NCI-H2171 treated with DMSO at 0.1 percent for 48 hours (cell line): Measurements from ENCODE around the gene TAB2.
A peak's percentile ranks its signal among the peaks of the same experiment; 100 is the strongest.
"Not testable (repeated sequence)": the region's sequence is repeated elsewhere in the genome, so short reads cannot be mapped to it uniquely, and the experiment has no call there.

ENCODE experiments used
- DNase-seq: peaks from one replicate; lab custom pipeline; 2025; lab: John Stamatoyannopoulos, UW

The TAB2 gene

DNA sequence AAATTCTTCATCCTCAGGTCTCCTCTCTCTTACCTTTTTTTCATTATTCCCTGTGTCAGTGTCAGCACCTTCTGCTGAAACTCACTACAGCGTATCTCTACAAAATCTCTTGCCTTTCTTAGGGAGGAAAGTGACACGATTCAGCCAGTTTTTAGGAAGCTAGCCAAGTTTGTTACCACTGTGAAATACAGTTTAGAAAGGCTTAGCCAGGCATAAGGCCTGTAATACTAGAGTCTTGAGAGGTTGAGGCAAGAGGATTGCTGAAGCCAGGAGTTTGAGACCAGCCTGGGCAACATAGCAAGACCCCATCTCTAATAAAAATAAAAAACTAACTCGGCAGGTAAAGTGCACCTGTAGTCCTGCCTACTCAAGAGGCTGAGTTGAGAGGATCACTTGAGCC, 16.7 kb downstream of the TAB2 start:
- DNase-seq: no peak

DNA sequence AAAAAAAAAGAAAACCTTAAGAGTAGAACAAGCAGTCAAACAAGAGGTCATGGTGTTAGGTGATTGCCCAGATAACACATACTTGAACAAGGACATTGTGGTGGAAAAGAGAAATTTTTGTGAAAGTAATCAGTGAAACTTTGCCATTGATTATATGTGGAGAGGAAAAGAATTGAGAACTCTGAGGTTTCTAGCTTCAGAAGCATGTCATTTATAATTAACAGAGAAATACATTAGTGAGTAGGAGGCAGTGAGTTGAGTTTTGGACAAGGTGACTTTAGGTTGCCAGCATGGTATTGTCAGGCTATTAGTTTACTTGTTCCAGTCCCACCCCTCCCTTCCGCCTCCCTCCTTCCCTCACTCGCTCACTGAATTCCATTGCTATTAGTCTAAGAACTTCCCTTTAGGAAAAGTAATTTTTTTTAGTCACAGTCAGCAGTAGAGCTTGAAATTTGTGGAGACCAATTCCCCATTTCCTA, 17.2 kb downstream of the TAB2 start:
- no peak for DNase-seq

DNA sequence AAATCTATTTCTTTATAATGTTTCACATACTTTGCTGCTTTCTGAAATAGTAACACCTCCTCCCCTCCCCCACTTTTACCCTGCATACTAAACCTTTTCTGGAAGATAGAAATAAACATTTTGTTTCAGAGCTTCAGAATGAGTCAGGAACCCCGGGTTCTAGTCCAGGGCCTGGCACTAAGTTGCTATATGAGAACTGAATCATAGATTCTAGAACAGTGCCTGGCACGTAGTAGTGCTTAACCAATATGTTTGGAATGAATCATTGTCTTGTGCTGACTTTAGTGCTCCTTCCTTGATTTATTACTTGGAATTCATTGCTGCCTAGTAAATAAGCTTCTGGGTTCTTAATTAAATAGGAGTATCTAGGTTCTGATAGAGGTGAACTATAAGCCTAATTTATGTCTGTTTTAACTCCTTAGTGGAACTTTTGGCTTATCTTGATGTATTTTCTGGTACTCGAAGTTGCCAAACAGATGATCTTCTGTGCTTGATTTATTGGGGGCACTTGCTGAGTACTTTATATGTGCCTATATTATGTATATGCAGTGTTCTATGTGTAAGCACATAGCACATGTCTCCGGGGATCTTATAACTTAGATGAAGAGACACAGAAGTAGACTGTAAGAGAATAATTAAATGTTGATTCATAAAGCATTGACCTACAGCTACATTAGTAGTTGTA, 18.6 kb downstream of the TAB2 start:
- no peak for DNase-seq

DNA sequence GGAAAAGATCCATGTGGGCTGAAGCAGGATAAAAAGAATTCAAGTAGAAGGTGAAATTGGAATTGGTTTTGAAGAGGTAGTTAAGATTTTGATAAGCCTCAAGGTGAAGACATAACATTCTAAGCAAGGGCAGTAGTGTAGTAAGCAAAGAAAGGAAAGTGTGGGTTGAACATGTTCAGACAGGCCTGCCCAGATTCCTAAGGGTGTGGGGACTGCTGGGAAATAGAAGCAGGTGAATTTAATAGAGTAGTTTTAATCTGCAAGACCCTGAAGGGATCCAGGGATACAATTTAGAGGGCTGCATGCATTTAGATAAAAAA, 19.1 kb downstream of the TAB2 start:
- DNase-seq: peak; percentile 47

DNA sequence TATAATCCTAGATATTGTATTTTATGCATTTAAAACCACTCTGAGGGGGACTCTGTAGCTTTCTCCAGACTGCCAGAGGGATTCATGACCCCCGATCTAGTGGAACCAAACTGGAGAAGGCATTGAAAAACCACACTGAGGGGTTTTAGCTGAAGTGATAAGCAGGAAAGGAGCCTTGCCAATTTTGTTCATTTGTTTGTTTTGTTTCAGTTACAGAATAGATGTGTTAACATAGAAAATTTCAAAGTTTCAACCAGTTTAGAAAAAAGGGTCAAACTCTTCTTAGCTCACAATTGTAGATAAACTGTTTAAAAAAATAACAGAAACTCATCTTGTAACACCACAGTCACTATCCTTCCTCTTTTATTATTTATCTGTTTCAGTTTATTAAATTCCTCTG, 19.8 kb downstream of the TAB2 start:
- no peak for DNase-seq

DNA sequence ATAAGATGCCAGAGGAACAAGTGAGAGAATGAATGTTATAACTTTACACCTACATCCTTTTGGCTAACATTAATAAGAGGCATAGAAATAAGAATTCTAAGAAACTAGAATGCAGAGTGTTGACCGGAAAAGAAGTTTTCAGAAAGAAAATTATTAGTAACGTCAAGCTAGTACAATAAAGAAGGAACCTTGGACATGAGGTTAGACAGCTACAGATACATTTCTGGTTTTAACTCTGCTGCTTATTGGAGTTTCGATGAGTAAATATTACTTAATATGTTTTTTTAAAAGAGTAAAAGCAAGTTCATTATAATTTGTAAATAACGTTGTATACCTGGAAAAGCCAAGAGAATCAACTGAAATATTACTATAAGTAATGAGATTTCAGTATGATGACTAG, 22.7 kb downstream of the TAB2 start:
- no peak for DNase-seq

DNA sequence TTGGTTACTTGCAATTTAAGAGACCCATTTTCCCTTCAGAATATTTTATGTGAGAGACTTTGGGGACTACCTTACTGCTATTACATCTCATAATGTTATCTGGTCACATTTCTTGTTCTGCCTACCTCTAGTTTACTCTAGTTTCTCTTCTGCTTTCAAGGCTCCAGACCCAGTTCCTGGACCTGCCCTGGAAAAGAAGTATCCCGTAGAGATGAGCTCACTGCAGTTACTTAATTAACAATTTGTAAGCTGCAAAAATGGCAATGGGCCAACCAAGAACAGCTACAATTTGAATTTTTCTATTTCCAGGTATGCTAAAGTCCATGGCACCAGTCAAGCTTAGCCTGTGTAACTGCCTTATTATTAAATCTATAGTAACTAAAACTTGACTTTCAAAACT, 25.0 kb downstream of the TAB2 start:
- no peak for DNase-seq

DNA sequence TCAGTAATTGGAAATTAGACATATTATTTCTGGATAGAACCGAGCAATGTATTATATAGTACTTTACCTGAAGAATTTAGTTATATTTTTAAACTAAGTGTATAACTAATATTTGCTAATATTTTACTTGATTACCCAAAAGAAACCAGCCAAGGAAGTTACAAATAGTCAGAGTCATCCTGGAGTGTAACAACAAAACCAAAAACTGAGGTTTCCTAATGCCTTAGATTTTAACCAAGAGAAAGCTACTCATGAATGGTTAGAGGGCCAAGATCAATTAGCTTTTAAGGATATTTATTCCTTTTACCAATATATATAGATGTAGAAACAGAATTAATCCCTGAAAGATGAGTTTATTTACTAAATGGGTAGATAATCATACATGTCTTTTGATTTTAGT, 26.0 kb downstream of the TAB2 start:
- DNase-seq: no peak

DNA sequence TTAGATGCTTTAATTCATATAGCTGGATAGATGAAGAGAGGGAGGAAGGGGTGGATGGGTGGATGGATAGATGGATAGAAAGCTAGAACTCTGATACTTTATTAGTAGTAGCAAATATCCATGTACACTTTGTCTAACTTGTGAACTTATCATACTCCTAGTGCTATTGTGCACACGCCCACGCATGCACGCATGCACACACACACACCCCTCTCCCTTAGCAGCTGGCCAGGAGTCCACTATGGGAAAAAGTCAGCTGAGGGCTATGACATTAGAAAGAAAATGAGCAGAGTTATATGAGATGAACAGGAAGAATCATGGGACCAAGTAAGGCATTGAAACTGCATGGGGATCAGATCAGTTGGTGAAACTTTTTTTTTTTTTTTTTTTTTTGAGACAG, 28.6 kb downstream of the TAB2 start:
- no peak for DNase-seq

DNA sequence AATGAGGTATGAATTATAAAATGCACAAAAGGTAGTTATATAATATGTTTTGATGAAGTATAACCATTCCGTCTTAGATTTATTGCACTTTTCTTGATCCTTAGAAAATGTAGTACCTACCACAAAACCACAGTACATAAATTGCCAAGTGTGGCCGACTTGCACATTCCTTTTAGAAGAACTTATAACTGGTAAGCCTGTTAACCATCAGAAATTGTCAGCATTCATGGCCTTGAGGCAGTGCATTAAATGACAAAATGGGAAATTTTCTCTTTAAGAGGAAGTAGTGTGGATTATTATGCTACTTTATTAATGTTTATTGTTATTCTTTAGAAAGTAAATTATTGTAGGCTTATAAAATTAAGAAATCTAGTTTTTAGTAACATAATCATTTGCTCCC, 29.6 kb downstream of the TAB2 start:
- no peak for DNase-seq

DNA sequence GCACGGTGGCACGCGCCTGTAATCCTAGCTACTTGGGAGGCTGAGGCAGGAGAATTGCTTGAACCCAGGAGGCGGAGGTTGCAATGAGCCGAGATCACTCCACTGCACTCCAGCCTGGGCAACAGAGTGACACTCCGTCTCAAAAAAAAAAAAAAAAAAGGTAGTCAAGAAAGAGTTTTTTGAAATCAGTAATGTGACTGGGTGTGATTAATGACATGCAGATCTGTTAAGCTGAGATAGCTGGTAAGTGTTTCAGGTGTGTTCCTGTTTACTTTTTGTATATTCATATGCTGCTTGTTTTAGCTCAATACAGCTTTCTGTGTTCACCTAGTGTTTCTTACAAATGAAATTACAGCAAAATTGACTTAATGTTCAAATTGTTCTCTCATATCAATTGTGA, 31.8 kb downstream of the TAB2 start:
- DNase-seq: not testable (repeated sequence)

DNA sequence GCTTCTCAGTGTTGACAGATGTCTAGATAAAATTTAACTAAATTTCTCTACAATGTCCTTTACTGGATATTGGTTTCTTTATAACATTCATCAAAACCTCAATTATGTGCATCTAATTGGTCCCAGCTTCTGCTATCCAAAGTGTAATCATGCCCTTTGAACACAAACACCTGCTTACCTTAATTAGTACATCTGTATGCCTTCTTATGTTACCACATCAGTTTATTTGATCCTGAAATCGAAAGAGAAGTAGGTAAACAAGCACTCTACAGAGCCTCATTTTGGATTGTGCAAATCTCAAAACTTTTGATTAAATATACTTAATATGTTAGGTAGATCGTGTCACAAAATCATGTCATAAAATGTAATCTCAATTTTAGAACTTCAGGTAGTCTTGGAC, 36.5 kb downstream of the TAB2 start:
- peak; percentile 93 for DNase-seq

DNA sequence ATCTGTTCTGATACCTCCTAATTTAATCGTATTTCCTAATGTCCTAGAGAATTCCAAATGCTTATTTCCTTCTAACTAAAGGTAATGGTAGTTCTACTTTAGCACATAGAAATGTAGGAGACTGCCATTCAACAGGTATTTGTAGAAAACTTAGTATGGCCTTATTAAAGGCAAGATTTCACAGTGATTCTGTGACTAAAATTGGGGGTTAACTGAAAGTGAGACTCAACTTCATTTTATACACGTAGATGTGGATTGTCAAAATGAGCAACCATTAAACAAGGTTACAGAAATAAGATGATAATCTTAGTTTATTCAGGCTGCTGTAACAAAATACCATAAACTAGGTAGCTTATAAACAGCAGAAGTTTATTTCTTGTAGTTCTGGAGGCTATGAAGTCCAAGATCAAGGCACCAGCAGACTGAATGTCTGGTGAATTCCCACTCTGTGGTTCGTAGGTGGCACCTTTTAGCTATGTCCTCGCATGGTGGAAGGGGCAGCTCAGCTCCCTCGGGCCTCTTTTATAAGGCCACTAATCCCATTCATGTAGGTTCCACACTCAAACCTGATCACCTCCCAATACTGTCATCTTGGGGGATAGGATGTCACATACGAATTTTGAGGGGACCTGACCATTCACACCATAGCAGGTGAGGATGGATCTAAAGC, 38.7 kb downstream of the TAB2 start:
- no peak for DNase-seq

DNA sequence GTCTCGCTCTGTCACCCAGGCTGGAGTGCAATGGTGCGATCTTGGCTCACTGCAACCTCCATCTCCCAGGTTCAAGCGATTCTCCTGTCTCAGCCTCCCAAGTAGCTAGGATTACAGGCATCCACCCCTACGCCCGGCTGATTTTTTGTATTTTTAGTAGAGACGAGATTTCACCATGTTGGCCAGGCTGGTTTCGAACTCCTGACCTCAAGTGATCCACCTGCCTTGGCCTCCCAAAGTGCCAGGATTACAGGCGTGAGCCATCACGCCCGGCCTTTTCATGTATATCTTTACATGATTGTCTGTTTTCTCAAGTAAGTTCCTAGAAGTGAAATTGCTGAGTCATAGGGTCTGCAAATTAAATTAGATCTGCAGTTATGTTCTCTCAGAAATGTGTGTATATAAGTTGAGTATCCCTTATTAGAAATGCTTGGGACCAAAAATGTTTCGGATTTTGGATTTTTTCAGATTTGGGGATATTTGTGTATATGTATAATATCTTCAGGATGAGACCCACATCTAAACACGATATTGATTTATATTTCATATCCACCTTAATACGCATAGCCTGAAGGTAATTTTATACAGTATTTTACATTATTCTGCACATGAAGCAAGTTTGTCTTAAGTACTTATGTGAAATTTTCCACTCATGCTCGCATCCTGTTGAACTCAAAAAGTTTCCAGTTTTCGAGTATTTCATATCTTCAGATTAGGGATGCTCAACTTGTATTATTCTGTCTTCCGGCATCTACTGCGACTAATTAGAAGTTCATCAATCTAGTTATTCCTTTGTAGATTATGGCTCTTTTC, 40.4 kb downstream of the TAB2 start:
- DNase-seq: no peak

DNA sequence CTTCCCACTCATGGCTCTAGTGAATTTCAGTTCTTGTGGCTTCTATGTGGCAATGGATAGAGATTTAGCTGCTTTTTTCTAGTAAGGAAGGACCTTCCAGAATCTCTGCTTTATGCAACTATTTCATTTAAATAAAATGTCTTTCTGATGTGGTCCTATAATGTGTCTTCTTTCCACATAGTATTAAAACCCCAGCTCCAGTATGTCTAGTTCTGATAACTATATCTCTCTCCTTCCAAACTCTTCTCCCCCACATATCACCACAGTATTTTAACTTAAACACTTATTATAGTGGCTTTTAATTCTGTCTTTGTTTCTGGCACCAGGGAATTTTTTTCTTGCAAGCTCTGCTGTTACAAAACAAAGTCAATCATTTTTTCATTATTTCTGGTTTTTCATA, 41.9 kb downstream of the TAB2 start:
- no peak for DNase-seq

DNA sequence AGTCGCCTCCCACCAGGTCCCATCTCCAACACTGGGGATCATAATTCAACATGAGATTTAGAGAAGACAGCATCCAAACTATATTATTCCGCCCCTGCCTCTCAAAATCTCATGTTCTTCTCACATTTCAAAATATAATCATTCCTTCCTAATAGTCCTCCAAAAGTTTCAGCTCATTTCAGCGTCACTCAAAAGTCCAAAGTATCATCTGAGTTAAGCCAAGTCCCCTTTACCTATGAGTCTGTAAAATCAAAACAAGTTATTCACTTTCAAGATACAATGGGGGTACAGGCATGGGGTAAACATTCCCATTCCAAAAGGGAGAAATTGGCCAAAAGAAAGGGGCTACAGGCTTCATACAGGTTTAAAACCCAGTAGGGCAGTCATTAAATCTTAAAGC, 43.0 kb downstream of the TAB2 start:
- no peak for DNase-seq

DNA sequence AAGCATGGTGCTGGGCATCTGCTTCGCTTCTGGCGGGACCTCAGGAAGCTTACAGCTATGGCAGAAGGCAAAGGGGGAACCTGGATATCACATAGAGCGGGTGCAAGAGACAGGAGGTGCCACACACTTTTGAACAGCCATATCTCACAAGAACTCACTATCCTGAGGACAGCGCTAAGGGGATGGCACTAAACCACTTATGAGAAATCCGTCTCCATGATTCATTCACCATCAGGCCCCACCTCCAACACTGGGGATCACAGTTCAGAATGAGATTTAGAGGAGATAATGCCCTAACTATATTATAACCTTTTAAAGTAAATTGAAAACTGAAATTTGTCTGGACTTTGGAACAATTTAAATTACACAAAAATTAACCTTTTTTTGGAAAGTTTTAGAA, 44.8 kb downstream of the TAB2 start:
- no peak for DNase-seq

DNA sequence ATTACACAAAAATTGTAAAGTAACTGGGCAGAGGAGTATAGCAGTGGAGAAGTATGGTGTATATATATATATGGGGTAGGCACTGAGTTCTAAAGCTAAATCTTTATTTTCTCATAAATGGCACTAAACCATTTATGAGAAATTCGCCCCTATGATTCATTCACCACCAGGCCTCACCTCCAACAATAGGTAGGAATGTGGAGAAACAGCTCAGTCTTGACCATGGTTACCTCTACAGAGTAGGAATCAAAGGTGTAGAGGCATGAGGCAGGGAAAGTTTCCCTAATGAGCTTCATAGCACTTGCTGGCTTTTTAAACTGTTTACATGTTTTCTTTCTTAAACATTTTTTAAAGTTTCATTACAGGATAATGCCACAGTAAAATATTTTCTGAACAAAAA, 45.6 kb downstream of the TAB2 start:
- DNase-seq: no peak

DNA sequence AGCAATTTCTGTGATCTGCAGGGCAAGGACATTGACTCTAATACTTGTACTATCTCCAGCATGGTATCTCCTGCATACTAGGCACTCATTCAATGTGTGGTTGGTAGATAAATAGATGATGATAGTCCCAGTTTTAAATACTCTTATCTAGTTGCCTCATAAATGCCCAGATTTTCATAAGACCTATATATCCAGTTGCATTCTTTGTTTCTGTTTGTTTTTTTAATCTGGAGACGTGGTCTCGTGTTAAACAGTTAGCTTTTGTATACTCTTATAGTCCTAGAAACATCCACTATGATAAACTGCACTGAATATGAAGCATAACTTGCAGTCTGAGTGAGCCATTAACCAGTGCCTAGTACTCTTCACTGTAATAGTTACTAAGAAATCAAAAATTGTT, 47.0 kb downstream of the TAB2 start:
- DNase-seq: no peak

DNA sequence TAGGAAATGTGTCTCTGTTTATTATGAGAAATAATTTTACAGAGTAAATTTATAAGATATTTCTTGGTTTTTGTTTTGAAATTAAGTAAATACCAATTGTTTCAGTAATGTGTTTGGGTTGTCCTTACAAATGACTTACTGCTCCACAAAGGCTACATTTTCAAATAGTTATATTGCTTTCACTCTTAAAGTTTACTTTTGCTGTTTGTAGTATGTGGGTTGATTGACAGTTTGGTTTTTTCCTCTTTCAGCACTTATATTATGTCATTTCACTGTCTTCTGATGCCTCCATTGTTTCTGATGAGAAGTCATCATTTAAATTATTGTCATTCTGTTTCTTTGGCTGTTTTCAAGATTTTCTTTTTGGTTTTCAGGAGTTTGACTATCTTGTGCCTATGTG, 47.7 kb downstream of the TAB2 start:
- no peak for DNase-seq

DNA sequence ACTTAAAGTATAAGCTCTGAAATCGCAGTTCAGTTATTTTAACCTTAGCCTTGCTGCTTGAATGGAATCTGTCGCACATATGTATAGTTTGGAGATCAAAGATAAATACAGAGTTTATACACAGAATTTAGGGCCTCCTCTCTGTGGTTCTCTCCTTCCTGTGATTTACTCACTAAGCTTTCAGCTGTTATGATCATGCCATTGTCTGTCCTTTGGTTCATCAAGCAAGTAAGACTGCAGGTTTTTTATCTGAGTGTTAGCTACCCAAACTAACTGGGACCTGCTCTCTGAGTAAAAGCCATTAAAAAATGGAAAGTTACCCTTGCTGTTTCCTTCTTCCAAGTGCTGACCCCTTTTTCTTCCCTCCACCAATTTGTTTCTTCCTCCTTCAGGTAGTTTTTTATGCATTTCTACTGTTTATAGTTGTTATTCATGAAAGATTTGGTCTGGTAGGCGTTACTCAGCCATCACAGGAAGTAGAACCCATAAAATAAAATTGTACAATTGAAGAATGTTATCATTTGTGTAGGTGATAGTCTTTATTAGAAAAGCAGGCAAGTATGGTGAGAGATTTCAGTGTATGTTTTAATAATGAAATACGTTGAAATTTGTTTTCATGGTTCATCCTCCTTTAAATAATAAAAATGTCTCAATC, 48.9 kb downstream of the TAB2 start:
- DNase-seq: no peak

DNA sequence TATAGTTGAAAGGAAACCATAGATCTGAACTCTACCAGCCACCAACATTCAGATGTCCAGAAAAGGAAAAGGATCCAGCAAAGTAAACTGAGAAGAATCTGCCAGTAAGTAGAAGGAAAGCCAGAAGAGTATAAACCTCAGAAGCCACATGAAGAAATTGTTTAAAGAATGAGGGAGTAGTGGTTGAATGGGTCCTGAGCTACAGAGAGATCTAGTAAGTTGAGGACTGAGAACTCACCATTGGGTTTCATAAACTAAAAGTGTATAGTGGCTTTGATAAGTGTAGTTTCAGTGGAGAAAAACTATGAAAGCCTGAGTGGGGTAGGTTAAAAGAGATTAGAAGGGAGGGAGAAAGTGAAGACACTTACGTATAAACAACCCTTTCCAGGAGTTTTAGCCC, 50.6 kb downstream of the TAB2 start:
- DNase-seq: no peak

DNA sequence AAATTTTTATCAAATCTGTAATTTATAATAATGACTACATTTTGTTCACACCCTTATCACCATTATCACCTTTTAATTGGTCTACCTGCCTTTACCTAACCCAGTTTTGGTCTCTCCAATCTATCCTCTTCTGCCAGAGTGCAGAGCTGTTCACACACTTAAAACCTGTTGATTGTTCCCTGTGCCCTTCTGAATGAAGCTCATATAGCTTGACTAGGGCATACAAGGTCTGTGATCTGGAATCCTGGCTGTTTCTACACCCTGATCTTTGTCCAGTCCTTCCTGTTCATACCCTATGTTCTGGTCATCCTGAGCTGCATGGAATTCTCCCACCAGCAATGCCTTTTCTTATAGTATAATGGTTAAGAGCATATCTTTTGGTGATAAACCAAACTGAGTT, 53.6 kb downstream of the TAB2 start:
- DNase-seq: no peak
